GM12878 (cell line): Measurements from ENCODE around the gene C17orf107. TPM values are rescaled to one million over a fixed set of nuclear protein-coding genes. Genes with fewer than 3 reads are reported as not detected.

Source experiments
- ATAC-seq: fragments of 200-7000 bp; cut with Tn5 transposase; 3 replicates; pipeline ENCODE4 v1.9.1; 2020; ENCODE audit warnings: mild to moderate bottlenecking, moderate library complexity
- BruUV-seq: library from RNA; stranded (reverse); fragments of 400-500 nt; replicated peaks from 2 replicates; lab custom pipeline; 2021; lab: Mats Ljungman, UMichigan
- CTCF ChIA-PET: fragments of 300-600 bp; sonication (Branson Sonifier 250); formaldehyde crosslinking; extraction: SDS; loops from one replicate; lab custom pipeline; 2021; ENCODE audit warnings: inconsistent platforms; lab: Yijun Ruan, JAX
- POLR2A ChIA-PET: fragments of 350-600 bp; formaldehyde crosslinking; extraction: SDS; loops from one replicate; lab custom pipeline; 2021; ENCODE audit warnings: inconsistent platforms; lab: Charles Lee
- RAD21 ChIA-PET: fragments of 300-600 bp; sonication (Branson Sonifier 250); formaldehyde crosslinking; loops from one replicate; lab custom pipeline; 2023; ENCODE audit warnings: antibody characterized with exemption; ENCODE audit not compliant: unreplicated experiment; lab: Charles Lee
- SMC1A ChIA-PET: fragments of 300-600 bp; sonication (Branson Sonifier 250); formaldehyde crosslinking; loops from one replicate; lab custom pipeline; 2023; ENCODE audit not compliant: unreplicated experiment, uncharacterized antibody; lab: Charles Lee
- DNase-seq: peaks from one replicate; pipeline ENCODE4 v3.0.0-alpha.2; 2011; ENCODE audit warnings: low read depth, low spot score
- FAIRE-seq: peaks from 3 replicates; lab custom pipeline; 2011; peaks lifted over from hg19 to GRCh38; lab: Jason Lieb, UNC
- H2AFZ ChIP-seq: 2 replicates; pipeline ENCODE4 v1.6.0; 2011; ENCODE audit warnings: low read depth, low read length, control low read depth; ENCODE audit not compliant: control insufficient read depth
- H3K27ac ChIP-seq: 2 replicates; pipeline ENCODE4 v1.5.1; 2011; ENCODE audit warnings: control low read depth; ENCODE audit not compliant: control insufficient read depth, insufficient read depth
- H3K27me3 ChIP-seq, 2 experiments: replicated peaks in 1 of 2; 2 replicates each; pipeline versions ENCODE4 v1.6.0 to v1.6.1; 2011; ENCODE audit warnings: low read length in 1 of 2; ENCODE audit not compliant: control insufficient read depth in 2 of 2, insufficient read depth in 2 of 2
- H3K36me3 ChIP-seq, 2 experiments: 2 replicates each; pipeline ENCODE4 v1.5.1; 2011; ENCODE audit warnings: low read length in 1 of 2; ENCODE audit not compliant: control insufficient read depth in 2 of 2, insufficient read depth in 2 of 2
- H3K4me1 ChIP-seq: 2 replicates; pipeline ENCODE4 v1.6.1; 2011; ENCODE audit warnings: mild to moderate bottlenecking, low read length, moderate library complexity, mixed read lengths; ENCODE audit not compliant: control insufficient read depth, insufficient read depth
- H3K4me2 ChIP-seq: 2 replicates; pipeline ENCODE4 v1.6.0; 2011; ENCODE audit warnings: control low read depth; ENCODE audit not compliant: control insufficient read depth, insufficient read depth
- H3K4me3 ChIP-seq: fragments of 200-600 bp; sonication (generic); 2 replicates; pipeline ENCODE4 v1.5.1; 2016
- H3K79me2 ChIP-seq: 2 replicates; pipeline ENCODE4 v1.6.0; 2011; ENCODE audit warnings: low read length; ENCODE audit not compliant: control insufficient read depth, insufficient read depth
- H3K9ac ChIP-seq: 2 replicates; pipeline ENCODE4 v1.8.0; 2011; ENCODE audit warnings: low read length, control low read depth, mixed read lengths; ENCODE audit not compliant: control insufficient read depth, insufficient read depth
- H3K9me3 ChIP-seq: replicated peaks from 3 replicates; pipeline ENCODE4 v1.5.1; 2011; ENCODE audit warnings: mild to moderate bottlenecking, low read length; ENCODE audit not compliant: control insufficient read depth, insufficient read depth
- H4K20me1 ChIP-seq: 2 replicates; pipeline ENCODE4 v1.6.0; 2011; ENCODE audit not compliant: control insufficient read depth, insufficient read depth
- KAT2A ChIP-seq: conservative IDR thresholded peaks from 2 replicates; pipeline ENCODE4 v1.6.1; 2011; ENCODE audit warnings: low read depth, low read length; ENCODE audit not compliant: control insufficient read depth
- NFYB ChIP-seq: IDR thresholded peaks from 2 replicates; pipeline ENCODE4 v1.6.1; 2011; ENCODE audit warnings: low read depth, mild to moderate bottlenecking, low read length, improper control_type of control experiment, moderate library complexity; ENCODE audit not compliant: insufficient read depth
- POLR2A ChIP-seq: IDR thresholded peaks from 2 replicates; pipeline ENCODE4 v1.6.1; 2011; ENCODE audit warnings: low read depth, mild to moderate bottlenecking, low read length
- RCOR1 ChIP-seq: conservative IDR thresholded peaks from 2 replicates; pipeline ENCODE4 v1.6.1; 2012; ENCODE audit warnings: low read depth, low read length, improper control_type of control experiment
- RFX5 ChIP-seq: IDR thresholded peaks from 2 replicates; pipeline ENCODE4 v1.6.1; 2011; ENCODE audit warnings: low read depth, low read length, improper control_type of control experiment
- WGBS: methylation state at CpG from one replicate; pipeline ENCODE4 v1.1.6; 2016; ENCODE audit warnings: low lambda C conversion rate; ENCODE audit not compliant: insufficient replicate concordance, insufficient coverage; ENCODE audit errors: missing lambda C conversion rate; 5-methylcytosine and 5-hydroxymethylcytosine counted together
- in situ Hi-C: fragments of 300-500 bp; cut with MboI; formaldehyde crosslinking; loops from 9 replicates; pipeline ENCODE4 v1.14.3; 2018; ENCODE audit warnings: mixed read lengths
- intact Hi-C: fragments of 100-400 bp; cut with micrococcal nuclease; formaldehyde crosslinking; loops from one replicate; pipeline ENCODE4 v1.14.2; 2022; ENCODE audit not compliant: unreplicated experiment
- polyA plus RNA-seq, 11 experiments: library from polyadenylated mRNA; depleted of rRNA in 4 of 11; unstranded in 6 of 11; stranded (reverse) in 5 of 11; fragments of >200 nt; fragmentation: Nextera tagmentation in 4 of 11; fragmentation: Illumina TruSeq in 1 of 11; extraction: Ambion mirVana in 4 of 11; extraction: Trizol in 1 of 11; gene quantifications; 1 replicate in 1 of 11; 2 replicates in 10 of 11; pipeline versions ENCODE4 v1.2.1 to v1.2.3, GENCODE V29; 2011 to 2016; ENCODE audit warnings: inconsistent platforms in 2 of 11, missing spikeins in 2 of 11, low read depth in 1 of 11
- total RNA-seq, 4 experiments: library from RNA; depleted of rRNA in 3 of 4; stranded (reverse); fragments of >200 nt in 3 of 4; fragmentation: Illumina TruSeq in 1 of 4; extraction: Trizol in 1 of 4; gene quantifications; 2 replicates each; pipeline versions ENCODE4 v1.2.1 to v1.2.3, GENCODE V29; 2013 to 2021
- TF ChIP-seq, protein P1 (sequence below): fragments of 450-650 bp; IDR thresholded peaks from 2 replicates; pipeline ENCODE4 v1.6.1; 2016; ENCODE audit warnings: mild to moderate bottlenecking
- TF ChIP-seq, protein P2 (sequence below): fragments of 450-650 bp; IDR thresholded peaks from 2 replicates; pipeline ENCODE4 v1.6.1; 2018; ENCODE audit warnings: mild to moderate bottlenecking, low read depth, moderate library complexity; ENCODE audit not compliant: partially characterized antibody
- TF ChIP-seq, protein P3 (sequence below): fragments of 450-650 bp; IDR thresholded peaks from 2 replicates; pipeline ENCODE4 v1.6.1; 2017; ENCODE audit warnings: mild to moderate bottlenecking, moderate library complexity

The C17orf107 gene
- total and polyA plus RNA-seq, 10 of the 15 experiments (the other 5 are each of a cell fraction or from before 2014, with no cell fraction given), result 0.05 to 0.46 (median 0.11) TPM; not detected in 3

DNA sequence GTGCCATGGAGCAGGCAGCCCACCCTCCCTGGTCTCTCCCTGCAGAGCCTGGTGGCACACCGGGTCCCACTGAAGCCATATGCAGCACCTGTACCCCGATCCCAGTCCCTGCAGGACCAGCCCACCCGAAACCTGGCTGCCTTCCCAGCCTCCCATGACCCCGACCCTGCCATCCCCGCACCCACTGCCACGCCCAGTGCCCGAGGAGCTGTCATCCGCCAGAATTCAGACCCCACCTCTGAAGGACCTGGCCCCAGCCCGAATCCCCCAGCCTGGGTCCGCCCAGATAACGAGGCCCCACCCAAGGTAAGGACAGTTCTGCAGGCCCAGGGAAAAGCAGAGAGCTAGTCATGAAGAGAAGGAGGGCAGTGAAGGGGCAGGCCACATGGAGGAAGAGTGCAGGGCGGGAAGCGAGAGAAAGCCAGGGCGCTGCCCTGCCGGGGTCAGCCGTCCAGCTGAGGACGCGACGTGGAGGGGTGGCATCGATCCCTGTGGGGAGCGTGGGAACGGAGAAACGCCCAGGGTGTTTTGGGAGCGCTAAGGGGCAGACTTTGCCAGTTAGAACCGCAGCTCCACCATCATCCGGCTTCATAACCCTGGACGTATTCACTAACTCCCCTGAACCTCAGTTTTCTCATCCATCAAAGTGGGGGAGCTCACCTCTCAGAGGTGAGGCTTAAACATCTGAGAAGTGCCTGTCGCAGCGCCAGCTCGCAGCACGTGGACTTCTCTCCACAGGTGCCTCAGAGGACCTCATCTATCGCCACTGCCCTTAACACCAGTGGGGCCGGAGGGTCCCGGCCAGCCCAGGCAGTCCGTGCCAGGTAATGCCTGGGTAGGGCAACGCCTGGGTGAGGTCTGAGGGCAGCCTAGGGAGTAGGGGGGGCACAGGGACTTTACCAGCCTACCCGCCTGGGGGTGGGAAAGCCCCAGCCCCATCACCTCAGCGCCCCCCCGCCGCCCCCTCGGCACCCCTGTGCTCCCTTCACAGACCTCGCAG is 7.6 kb upstream of the C17orf107 start:
- intact Hi-C loops, result no loop called here
- Histone ChIP-seq H3K9me3 (no peaks in the 10 kb centered on the region), H3K9ac (no peak overlapping the region), H3K27ac (no peak overlapping the region), H3K79me2 (no peaks in the 10 kb centered on the region), H4K20me1 (peaks cover 2% of the 10 kb centered on the region; the same call in 1 of the 2 replicates), H3K4me1 (no peaks in the 10 kb centered on the region), H3K4me3 (no peak overlapping the region), H3K27me3 (no peaks in the 10 kb centered on the region), H3K36me3 (peaks cover 6 to 29% of the 10 kb centered on the region in 2 experiments; a peak in 3 of 4 replicates), H3K4me2 (no peak overlapping the region), H2AFZ (no peak overlapping the region)
- FAIRE-seq, result no peak
- in situ Hi-C loops, result no loop called here
- ChIA-PET SMC1A (no interaction called here), CTCF (interaction anchor here (1.0 to 1.7 kb wide), 3 partner anchors 85 to 325 kb away, joined by 3 to 5 read pairs (median 4); partner anchors contain the start of genes ARRB2 and PLD2), RAD21 (interaction anchor here (0.6 to 4.0 kb wide), 2 partner anchors 182 to 342 kb away, joined by 3 to 13 read pairs; partner anchors contain the start of gene ARRB2), POLR2A (no interaction called here)
- DNase-seq, result no peak
- ATAC-seq, result no peak
- BruUV-seq, result no TSS peak
- WGBS, result 89% methylated on average over 39 of the region's 42 CpGs
- no peak for TF ChIP-seq RFX5
- TF ChIP-seq, protein P1, sequence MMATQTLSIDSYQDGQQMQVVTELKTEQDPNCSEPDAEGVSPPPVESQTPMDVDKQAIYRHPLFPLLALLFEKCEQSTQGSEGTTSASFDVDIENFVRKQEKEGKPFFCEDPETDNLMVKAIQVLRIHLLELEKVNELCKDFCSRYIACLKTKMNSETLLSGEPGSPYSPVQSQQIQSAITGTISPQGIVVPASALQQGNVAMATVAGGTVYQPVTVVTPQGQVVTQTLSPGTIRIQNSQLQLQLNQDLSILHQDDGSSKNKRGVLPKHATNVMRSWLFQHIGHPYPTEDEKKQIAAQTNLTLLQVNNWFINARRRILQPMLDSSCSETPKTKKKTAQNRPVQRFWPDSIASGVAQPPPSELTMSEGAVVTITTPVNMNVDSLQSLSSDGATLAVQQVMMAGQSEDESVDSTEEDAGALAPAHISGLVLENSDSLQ, result no peak
- no peak for TF ChIP-seq NFYB
- TF ChIP-seq KAT2A, result no peak
- TF ChIP-seq POLR2A, result peak; percentile 38; the same call in 1 of the 2 replicates
- no peak for TF ChIP-seq RCOR1
- TF ChIP-seq, protein P2, sequence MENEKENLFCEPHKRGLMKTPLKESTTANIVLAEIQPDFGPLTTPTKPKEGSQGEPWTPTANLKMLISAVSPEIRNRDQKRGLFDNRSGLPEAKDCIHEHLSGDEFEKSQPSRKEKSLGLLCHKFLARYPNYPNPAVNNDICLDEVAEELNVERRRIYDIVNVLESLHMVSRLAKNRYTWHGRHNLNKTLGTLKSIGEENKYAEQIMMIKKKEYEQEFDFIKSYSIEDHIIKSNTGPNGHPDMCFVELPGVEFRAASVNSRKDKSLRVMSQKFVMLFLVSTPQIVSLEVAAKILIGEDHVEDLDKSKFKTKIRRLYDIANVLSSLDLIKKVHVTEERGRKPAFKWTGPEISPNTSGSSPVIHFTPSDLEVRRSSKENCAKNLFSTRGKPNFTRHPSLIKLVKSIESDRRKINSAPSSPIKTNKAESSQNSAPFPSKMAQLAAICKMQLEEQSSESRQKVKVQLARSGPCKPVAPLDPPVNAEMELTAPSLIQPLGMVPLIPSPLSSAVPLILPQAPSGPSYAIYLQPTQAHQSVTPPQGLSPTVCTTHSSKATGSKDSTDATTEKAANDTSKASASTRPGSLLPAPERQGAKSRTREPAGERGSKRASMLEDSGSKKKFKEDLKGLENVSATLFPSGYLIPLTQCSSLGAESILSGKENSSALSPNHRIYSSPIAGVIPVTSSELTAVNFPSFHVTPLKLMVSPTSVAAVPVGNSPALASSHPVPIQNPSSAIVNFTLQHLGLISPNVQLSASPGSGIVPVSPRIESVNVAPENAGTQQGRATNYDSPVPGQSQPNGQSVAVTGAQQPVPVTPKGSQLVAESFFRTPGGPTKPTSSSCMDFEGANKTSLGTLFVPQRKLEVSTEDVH, result no peak
- TF ChIP-seq, protein P3, sequence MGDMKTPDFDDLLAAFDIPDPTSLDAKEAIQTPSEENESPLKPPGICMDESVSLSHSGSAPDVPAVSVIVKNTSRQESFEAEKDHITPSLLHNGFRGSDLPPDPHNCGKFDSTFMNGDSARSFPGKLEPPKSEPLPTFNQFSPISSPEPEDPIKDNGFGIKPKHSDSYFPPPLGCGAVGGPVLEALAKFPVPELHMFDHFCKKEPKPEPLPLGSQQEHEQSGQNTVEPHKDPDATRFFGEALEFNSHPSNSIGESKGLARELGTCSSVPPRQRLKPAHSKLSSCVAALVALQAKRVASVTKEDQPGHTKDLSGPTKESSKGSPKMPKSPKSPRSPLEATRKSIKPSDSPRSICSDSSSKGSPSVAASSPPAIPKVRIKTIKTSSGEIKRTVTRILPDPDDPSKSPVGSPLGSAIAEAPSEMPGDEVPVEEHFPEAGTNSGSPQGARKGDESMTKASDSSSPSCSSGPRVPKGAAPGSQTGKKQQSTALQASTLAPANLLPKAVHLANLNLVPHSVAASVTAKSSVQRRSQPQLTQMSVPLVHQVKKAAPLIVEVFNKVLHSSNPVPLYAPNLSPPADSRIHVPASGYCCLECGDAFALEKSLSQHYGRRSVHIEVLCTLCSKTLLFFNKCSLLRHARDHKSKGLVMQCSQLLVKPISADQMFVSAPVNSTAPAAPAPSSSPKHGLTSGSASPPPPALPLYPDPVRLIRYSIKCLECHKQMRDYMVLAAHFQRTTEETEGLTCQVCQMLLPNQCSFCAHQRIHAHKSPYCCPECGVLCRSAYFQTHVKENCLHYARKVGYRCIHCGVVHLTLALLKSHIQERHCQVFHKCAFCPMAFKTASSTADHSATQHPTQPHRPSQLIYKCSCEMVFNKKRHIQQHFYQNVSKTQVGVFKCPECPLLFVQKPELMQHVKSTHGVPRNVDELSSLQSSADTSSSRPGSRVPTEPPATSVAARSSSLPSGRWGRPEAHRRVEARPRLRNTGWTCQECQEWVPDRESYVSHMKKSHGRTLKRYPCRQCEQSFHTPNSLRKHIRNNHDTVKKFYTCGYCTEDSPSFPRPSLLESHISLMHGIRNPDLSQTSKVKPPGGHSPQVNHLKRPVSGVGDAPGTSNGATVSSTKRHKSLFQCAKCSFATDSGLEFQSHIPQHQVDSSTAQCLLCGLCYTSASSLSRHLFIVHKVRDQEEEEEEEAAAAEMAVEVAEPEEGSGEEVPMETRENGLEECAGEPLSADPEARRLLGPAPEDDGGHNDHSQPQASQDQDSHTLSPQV, result no peak
